ENCODE results near the gene GGNBP2.

GGNBP2 gene

DNA sequence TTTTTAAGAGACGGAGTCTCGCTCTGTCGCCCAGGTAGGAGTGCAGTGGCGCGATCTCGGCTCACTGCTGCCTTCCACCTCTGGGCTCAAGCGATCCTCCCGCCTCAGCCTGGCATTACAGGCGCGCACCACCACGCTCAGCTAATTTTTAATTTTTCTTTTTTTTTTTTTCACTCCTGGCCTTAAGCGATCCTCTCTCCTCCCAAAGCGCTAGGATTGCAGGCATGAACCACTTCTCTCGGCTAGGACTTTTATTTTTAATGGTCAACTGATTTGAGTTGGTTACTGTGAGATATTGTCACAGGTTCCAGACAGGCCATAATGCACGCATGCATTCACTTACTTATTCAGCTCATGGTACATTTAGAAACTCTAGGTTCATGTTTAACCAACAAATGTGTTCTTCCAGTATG lies 9.0 kb upstream of the GGNBP2 start:
- Histone ChIP-seq H3K36me3 (ENCODE audit: control insufficient read depth, insufficient read depth, low read length) (peaks cover 50% of the 10 kb centered on the region), H3K27ac (ENCODE audit: low read depth, low read length) (peak overlapping the region; percentile 89)

DNA sequence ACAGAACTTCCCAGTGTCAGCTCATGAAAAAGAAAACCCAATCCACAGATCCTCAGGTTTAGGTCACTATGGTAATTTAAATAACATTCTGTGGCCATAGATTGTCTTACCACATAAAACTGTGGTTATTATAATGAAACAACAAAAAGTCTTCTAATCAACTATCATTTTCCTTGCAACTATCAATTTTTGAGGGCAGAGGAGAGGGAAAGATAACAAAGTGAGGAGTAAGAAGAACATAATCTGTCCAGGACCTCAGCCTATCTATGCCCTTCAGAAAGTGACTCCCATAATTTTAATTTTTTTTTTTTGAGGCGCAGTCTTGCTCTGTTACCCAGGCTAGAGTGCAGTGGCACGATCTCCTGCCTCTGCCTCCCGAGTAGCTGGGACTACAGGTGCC lies 4.0 kb upstream of the GGNBP2 start:
- no peaks in the 10 kb centered on the region for H3K9me3 ChIP-seq (ENCODE audit: control insufficient read depth, insufficient read depth, low read depth, low read length)
- H3K27me3 ChIP-seq (ENCODE audit: control insufficient read depth, insufficient read depth, low read length), result no peaks in the 10 kb centered on the region
- H3K9ac ChIP-seq (ENCODE audit: low read length), result no peak overlapping the region
- H3K4me1 ChIP-seq (ENCODE audit: control insufficient read depth, insufficient read depth, low read length), result no peaks in the 10 kb centered on the region
- no peak overlapping the region for H3K4me3 ChIP-seq (ENCODE audit: low read depth, low read length)
- no peak overlapping the region for H3K27ac ChIP-seq (ENCODE audit: low read depth, low read length)
- peaks cover 21% of the 10 kb centered on the region for H3K36me3 ChIP-seq (ENCODE audit: control insufficient read depth, insufficient read depth, low read length)

More for the DNA sequence above, 9.0 kb upstream of the GGNBP2 start:
- H3K4me3 ChIP-seq (ENCODE audit: low read depth, low read length), result peak overlapping the region; percentile 86
- H3K27me3 ChIP-seq (ENCODE audit: control insufficient read depth, insufficient read depth, low read length), result no peaks in the 10 kb centered on the region
- H3K9me3 ChIP-seq (ENCODE audit: control insufficient read depth, insufficient read depth, low read depth, low read length), result no peaks in the 10 kb centered on the region
- peak overlapping the region; percentile 98 for H3K9ac ChIP-seq (ENCODE audit: low read length)
- 0 out of 2 replicates have a peak, but pooled peaks cover 5% of the 10 kb centered on the region for H3K4me1 ChIP-seq (ENCODE audit: control insufficient read depth, insufficient read depth, low read length)

DNA sequence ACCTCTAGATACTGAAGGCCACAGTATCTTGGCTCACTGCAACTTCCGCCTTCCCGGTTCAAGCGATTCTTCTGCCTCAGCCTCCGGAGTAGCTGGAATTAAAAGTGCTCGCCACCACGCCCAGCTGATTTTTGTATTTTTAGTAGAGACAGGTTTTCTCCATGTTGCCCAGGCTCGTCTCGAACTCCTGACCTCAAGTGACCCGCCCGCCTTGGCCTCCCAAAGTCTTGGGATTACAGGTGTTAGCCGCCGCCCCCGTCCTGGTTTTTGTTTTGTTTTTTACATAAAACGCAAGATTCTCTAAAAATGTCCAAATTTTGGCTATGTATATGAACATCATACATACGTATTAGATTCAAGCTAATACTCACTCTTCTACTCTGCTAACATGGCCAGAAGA lies 2.0 kb upstream of the GGNBP2 start:
- no peak overlapping the region for H3K4me3 ChIP-seq (ENCODE audit: low read depth, low read length)
- no peaks in the 10 kb centered on the region for H3K27me3 ChIP-seq (ENCODE audit: control insufficient read depth, insufficient read depth, low read length)
- H3K4me1 ChIP-seq (ENCODE audit: control insufficient read depth, insufficient read depth, low read length), result peaks cover 9% of the 10 kb centered on the region; the same call in 1 of the 2 replicates
- peaks cover 7% of the 10 kb centered on the region for H3K36me3 ChIP-seq (ENCODE audit: control insufficient read depth, insufficient read depth, low read length)
- no peaks in the 10 kb centered on the region for H3K9me3 ChIP-seq (ENCODE audit: control insufficient read depth, insufficient read depth, low read depth, low read length)
- no peak overlapping the region for H3K9ac ChIP-seq (ENCODE audit: low read length)
- H3K27ac ChIP-seq (ENCODE audit: low read depth, low read length), result no peak overlapping the region

DNA sequence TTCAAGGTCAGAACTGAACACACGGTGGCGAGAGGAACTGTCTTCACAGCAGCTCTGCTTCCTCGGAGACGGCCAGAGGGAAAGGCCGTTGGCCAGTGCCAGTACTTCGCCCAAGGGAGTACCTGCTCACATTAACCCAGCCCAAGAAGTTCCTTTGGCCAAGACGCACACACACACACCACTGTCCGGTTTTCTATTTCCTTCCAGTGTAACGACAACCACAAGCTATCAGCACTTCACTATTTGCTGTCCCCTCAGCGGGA lies 744 bp upstream of the GGNBP2 start:
- H3K4me1 ChIP-seq (ENCODE audit: control insufficient read depth, insufficient read depth, low read length), result peaks cover 12% of the 10 kb centered on the region; the same call in 1 of the 2 replicates
- H3K9me3 ChIP-seq (ENCODE audit: control insufficient read depth, insufficient read depth, low read depth, low read length), result no peaks in the 10 kb centered on the region
- H3K27me3 ChIP-seq (ENCODE audit: control insufficient read depth, insufficient read depth, low read length), result no peaks in the 10 kb centered on the region
- H3K9ac ChIP-seq (ENCODE audit: low read length), result peak overlapping the region; percentile 97
- peak overlapping the region; percentile 93; the same call in 1 of the 2 replicates for H3K27ac ChIP-seq (ENCODE audit: low read depth, low read length)
- no peaks in the 10 kb centered on the region for H3K36me3 ChIP-seq (ENCODE audit: control insufficient read depth, insufficient read depth, low read length)
- H3K4me3 ChIP-seq (ENCODE audit: low read depth, low read length), result peak overlapping the region; percentile 82

DNA sequence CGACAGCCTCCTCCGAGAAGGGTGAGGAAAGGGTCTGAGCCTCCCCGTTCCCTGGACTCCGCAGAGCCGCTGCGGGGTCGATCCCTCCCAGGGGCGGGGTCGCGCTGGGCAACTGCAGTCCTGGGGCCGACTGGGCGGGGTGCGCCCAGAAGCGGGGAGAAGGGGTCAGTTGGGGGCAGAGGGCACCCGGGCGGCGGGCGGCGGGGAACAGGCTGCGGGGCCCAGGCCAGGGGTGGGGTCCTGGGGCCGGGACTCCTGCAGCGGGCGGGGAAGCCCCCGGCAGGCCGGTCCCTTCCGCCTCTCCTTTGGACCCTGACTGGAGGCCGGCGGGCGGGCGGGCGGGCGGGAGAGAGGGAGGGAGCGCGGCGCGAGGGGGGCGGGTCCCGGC lies 352 bp downstream of the GGNBP2 start:
- Histone ChIP-seq H3K9me3 (ENCODE audit: control insufficient read depth, insufficient read depth, low read depth, low read length) (no peaks in the 10 kb centered on the region), H3K9ac (ENCODE audit: low read length) (peak overlapping the region; percentile 97), H3K4me3 (ENCODE audit: low read depth, low read length) (peak overlapping the region; percentile 96), H3K27ac (ENCODE audit: low read depth, low read length) (peak overlapping the region; percentile 93; the same call in 1 of the 2 replicates), H3K4me1 (ENCODE audit: control insufficient read depth, insufficient read depth, low read length) (peaks cover 12% of the 10 kb centered on the region; the same call in 1 of the 2 replicates), H3K27me3 (ENCODE audit: control insufficient read depth, insufficient read depth, low read length) (no peaks in the 10 kb centered on the region), H3K36me3 (ENCODE audit: control insufficient read depth, insufficient read depth, low read length) (no peaks in the 10 kb centered on the region)

DNA sequence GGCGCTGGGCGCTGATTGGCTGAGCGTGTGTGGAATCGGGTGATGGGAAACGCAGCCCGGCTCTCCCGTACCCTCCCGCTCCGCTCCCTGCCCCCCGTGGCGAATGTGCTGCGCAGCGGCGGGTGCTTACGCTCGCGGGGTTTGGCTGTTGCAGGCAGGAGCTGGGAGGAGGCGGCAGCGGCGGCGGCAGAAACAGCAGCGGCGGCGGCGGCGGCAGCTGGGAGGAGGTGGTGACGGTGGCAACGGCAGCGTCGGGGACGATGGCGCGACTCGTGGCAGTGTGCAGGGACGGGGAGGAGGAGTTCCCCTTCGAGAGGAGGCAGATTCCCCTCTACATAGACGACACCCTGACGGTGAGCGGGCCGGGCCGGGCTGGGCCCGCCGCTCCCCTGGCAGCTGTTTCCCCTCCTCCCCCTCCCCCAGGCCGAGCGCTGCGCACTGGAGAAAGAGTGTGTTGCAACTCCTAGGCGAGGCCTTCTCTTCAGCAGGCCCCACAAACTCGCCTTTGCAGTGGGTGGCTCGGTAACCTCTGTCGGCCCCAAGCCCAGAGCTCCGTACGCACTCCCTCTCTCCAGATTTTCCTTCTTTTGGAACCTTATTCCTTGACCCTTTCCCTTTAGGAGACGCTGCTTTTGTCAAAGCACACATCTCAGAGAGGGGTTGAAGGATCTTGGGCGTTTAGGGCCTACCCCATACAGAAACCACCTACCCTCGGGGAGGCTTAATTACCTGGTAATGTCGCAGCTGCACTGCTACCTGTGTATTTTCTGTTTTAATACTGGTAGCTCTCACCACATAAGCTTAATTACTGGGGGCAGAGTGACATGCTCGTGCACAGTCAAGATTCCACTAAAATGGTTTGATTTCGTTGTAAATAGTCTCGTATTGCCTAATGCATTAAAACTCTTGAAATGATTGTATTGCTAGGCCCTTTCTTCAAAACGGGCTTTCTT lies 1.0 kb downstream of the GGNBP2 start:
- Histone ChIP-seq H3K9ac (ENCODE audit: low read length) (peak overlapping the region; percentile 95), H3K27ac (ENCODE audit: low read depth, low read length) (peak overlapping the region; percentile 70), H3K4me1 (ENCODE audit: control insufficient read depth, insufficient read depth, low read length) (peaks cover 12% of the 10 kb centered on the region; the same call in 1 of the 2 replicates), H3K36me3 (ENCODE audit: control insufficient read depth, insufficient read depth, low read length) (no peaks in the 10 kb centered on the region), H3K9me3 (ENCODE audit: control insufficient read depth, insufficient read depth, low read depth, low read length) (no peaks in the 10 kb centered on the region), H3K4me3 (ENCODE audit: low read depth, low read length) (peak overlapping the region; percentile 96), H3K27me3 (ENCODE audit: control insufficient read depth, insufficient read depth, low read length) (no peaks in the 10 kb centered on the region)

DNA sequence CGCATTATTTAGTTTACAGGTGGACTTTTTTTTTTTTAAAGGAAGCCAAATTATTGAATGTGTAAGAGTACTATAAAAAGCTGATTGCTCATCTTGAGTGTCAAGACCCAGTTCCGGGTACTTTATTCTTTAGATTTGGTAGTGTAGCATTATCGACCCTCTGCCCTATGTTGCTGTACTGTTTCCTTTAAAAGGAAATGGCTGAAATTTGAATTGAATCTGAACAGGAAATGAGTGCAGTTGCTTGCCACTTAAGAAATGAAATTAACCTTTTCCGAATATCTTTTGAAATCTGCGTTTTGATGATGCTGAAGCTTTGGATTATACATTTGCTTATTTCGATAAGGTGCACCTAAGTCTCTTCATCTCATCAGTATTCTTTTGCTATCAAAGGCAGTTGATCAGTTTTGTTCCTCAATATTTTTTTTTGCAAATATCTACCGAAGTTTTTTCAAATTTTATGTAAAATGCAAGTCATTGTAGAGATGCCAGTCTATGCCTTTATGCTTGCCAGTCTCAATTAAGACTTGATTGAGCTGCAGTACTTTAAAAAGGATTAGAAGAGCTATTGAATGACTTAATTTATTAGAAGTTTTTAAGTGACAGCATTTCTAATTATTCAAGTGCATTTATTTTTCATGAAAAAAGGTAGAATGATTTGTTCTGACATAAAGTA lies 1.8 kb downstream of the GGNBP2 start:
- Histone ChIP-seq H3K9me3 (ENCODE audit: control insufficient read depth, insufficient read depth, low read depth, low read length) (no peaks in the 10 kb centered on the region), H3K4me1 (ENCODE audit: control insufficient read depth, insufficient read depth, low read length) (peaks cover 12% of the 10 kb centered on the region; the same call in 1 of the 2 replicates), H3K9ac (ENCODE audit: low read length) (peak overlapping the region; percentile 95), H3K36me3 (ENCODE audit: control insufficient read depth, insufficient read depth, low read length) (no peaks in the 10 kb centered on the region), H3K27me3 (ENCODE audit: control insufficient read depth, insufficient read depth, low read length) (no peaks in the 10 kb centered on the region), H3K4me3 (ENCODE audit: low read depth, low read length) (peak overlapping the region; percentile 96), H3K27ac (ENCODE audit: low read depth, low read length) (peak overlapping the region; percentile 70; the same call in 1 of the 2 replicates)

DNA sequence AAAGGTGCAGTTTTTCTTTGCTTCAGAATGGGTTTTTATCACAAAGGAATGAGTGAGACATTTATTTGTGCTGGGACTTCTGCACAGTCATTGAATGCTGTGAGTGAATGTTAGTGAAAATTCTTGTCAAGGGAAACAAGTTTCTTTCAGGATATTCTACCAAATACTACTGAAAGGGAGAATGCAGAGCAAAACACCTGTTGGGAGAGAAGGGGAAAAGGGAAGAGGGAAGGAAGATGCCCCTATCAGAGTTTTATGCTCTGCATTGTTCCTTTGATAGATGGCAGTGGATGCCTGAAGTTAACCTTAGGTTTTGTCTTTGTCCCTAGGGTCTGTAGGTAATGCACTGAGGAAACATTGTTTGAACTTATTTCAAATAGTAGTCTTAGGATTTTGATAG lies 3.1 kb downstream of the GGNBP2 start:
- Histone ChIP-seq H3K4me1 (ENCODE audit: control insufficient read depth, insufficient read depth, low read length) (peaks cover 12% of the 10 kb centered on the region; the same call in 1 of the 2 replicates), H3K27ac (ENCODE audit: low read depth, low read length) (no peak overlapping the region), H3K4me3 (ENCODE audit: low read depth, low read length) (peak overlapping the region; percentile 96; the same call in 1 of the 2 replicates), H3K36me3 (ENCODE audit: control insufficient read depth, insufficient read depth, low read length) (no peaks in the 10 kb centered on the region), H3K27me3 (ENCODE audit: control insufficient read depth, insufficient read depth, low read length) (no peaks in the 10 kb centered on the region), H3K9ac (ENCODE audit: low read length) (no peak overlapping the region), H3K9me3 (ENCODE audit: control insufficient read depth, insufficient read depth, low read depth, low read length) (no peaks in the 10 kb centered on the region)

DNA sequence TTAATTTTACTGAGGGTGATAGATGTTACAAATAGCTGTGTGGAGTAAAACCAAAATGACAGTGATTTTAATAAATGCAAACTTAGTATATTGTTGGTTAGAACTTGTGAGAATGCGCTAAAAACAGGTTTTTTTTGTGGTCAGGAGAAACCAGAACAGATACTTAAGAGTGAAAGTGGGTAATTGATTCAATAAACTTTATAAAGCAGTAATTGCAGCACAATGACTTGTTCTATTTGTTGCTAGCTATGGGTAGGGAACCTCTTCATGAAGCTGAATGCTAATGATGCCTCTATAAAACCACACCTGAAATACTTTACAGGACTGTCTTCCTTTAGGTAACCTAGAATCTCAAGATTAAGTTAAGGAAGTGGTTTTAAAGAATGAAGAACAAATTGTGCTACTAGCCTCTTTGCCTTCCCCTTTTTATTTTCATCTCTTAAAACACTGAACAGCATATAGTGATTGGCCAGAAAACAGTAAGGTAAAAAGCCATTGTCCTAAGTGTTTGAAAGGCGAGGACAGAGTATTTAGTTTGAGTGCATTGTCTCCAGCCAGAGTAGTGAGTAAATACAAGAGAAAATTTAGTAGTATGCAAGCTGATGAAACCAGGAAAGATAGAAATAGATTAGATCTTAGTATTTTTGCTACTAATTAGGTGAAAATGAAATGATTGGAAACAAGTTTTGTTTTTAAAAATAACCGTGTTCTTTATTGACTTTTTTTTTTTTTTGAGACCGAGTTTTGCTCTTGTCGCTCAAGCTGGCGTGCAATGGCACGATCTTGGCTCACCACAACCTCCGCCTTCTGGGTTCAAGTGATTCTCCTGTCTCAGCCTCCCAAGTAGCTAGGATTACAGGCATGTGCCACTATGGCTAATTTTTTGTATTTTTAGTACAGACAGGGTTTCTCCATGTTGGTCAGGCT lies 6.0 kb downstream of the GGNBP2 start:
- H3K4me1 ChIP-seq (ENCODE audit: control insufficient read depth, insufficient read depth, low read length), result peaks cover 12% of the 10 kb centered on the region; the same call in 1 of the 2 replicates
- no peak overlapping the region for H3K27ac ChIP-seq (ENCODE audit: low read depth, low read length)
- peaks cover 8% of the 10 kb centered on the region for H3K36me3 ChIP-seq (ENCODE audit: control insufficient read depth, insufficient read depth, low read length)
- H3K27me3 ChIP-seq (ENCODE audit: control insufficient read depth, insufficient read depth, low read length), result no peaks in the 10 kb centered on the region
- no peak overlapping the region for H3K9ac ChIP-seq (ENCODE audit: low read length)
- H3K9me3 ChIP-seq (ENCODE audit: control insufficient read depth, insufficient read depth, low read depth, low read length), result no peaks in the 10 kb centered on the region
- no peak overlapping the region for H3K4me3 ChIP-seq (ENCODE audit: low read depth, low read length)

DNA sequence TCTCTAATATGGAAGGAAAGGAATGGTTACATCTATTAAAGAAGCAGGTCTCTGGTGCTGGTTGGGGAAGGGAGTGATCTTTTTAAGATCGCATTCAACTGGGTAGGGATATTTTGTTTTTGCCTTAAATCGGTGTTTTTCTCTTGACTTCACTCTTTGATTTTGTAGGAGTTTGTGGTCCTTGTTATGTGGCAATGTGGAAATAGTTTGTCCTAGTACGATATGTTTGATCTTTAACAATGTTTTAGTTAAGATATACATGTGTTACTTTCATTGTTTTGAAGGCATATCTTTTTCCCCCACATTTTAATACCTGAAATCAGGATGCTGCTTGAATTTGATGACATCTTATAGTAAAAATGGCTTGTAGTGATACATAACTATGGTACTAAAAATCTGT lies 8.7 kb downstream of the GGNBP2 start:
- Histone ChIP-seq H3K9ac (ENCODE audit: low read length) (no peak overlapping the region), H3K36me3 (ENCODE audit: control insufficient read depth, insufficient read depth, low read length) (peaks cover 28% of the 10 kb centered on the region), H3K27ac (ENCODE audit: low read depth, low read length) (no peak overlapping the region), H3K4me1 (ENCODE audit: control insufficient read depth, insufficient read depth, low read length) (no peaks in the 10 kb centered on the region), H3K9me3 (ENCODE audit: control insufficient read depth, insufficient read depth, low read depth, low read length) (no peaks in the 10 kb centered on the region), H3K27me3 (ENCODE audit: control insufficient read depth, insufficient read depth, low read length) (no peaks in the 10 kb centered on the region), H3K4me3 (ENCODE audit: low read depth, low read length) (no peak overlapping the region)

Data from HUES6 (cell line).